Vagina (tissue), 2 donors: Measurements from ENCODE around the gene TFPI. TPM values are rescaled to one million over a fixed set of nuclear protein-coding genes. Genes with fewer than 3 reads are reported as not detected.

Experiments
- DNase-seq, 2 donors: peaks; one replicate each; pipeline ENCODE4 v3.0.0-alpha.2; 2017; ENCODE audit errors: extremely low spot score in 2 of 2
- H3K27ac ChIP-seq: fragments of 200-600 bp; sonication (generic); one replicate; pipeline ENCODE4 v1.5.1; 2019
- H3K27me3 ChIP-seq: fragments of 200-600 bp; sonication (generic); one replicate; pipeline ENCODE4 v1.5.1; 2019
- H3K36me3 ChIP-seq, 2 donors: fragments of 200-600 bp; sonication (generic); one replicate each; pipeline ENCODE4 v1.5.1; 2017 to 2019
- H3K4me1 ChIP-seq: fragments of 200-600 bp; sonication (generic); one replicate; pipeline ENCODE4 v1.5.1; 2019
- H3K4me3 ChIP-seq, 2 donors: fragments of 200-600 bp; sonication (generic); 1 replicate in 1 of 2; 2 replicates in 1 of 2; pipeline ENCODE4 v1.5.1; 2016 to 2019
- H3K9me3 ChIP-seq: fragments of 200-600 bp; sonication (generic); one replicate; pipeline ENCODE4 v1.5.1; 2019
- POLR2A ChIP-seq, 2 donors: fragments of 450-650 bp; IDR thresholded peaks; one replicate each; pipeline ENCODE4 v1.6.1; 2017; ENCODE audit warnings: antibody characterized with exemption in 2 of 2, mild to moderate bottlenecking in 2 of 2, moderate library complexity in 2 of 2
- POLR2AphosphoS5 ChIP-seq, 2 donors: sonication (generic); formaldehyde crosslinking; IDR thresholded peaks; one replicate each; pipeline ENCODE4 v1.9.0; 2017; ENCODE audit warnings: antibody characterized with exemption in 2 of 2, mild to moderate bottlenecking in 2 of 2, low read depth in 1 of 2; ENCODE audit not compliant: insufficient read depth in 1 of 2
- intact Hi-C: fragments of 100-400 bp; cut with DNase I; formaldehyde crosslinking; loops from one replicate; pipeline ENCODE4 v1.15.1; 2023
- total RNA-seq: library from RNA; depleted of rRNA; stranded (reverse); fragments of >200 nt; gene quantifications from one replicate; pipeline ENCODE4 v1.2.3, GENCODE V29; 2016
- TF ChIP-seq, protein P1 (sequence below), 3 experiments: fragments of 450-650 bp in 2 of 3; fragments of 200-600 bp in 1 of 3; sonication (generic) in 1 of 3; IDR thresholded peaks; one replicate each; pipeline ENCODE4 v1.5.1; 2017 to 2019; ENCODE audit warnings: antibody characterized with exemption in 3 of 3, mild to moderate bottlenecking in 2 of 3, moderate library complexity in 2 of 3

TFPI gene
- total RNA-seq, 1 donor from 2014 or later, result 68.8 TPM

GRCh38 chr2:187447336-187447735, 106.9 kb downstream of the TFPI start:
- H3K4me1 ChIP-seq, result no peaks in the 10 kb centered on the region
- peak overlapping the region; percentile 56 for H3K27ac ChIP-seq
- TF ChIP-seq POLR2A (IDR thresholded peaks at IDR 0.05) (no peak), POLR2AphosphoS5 (IDR thresholded peaks at IDR 0.05; ENCODE audit: insufficient read depth in 1 of 2, low read depth in 1 of 2) (no peak)
- TF ChIP-seq, protein P1, sequence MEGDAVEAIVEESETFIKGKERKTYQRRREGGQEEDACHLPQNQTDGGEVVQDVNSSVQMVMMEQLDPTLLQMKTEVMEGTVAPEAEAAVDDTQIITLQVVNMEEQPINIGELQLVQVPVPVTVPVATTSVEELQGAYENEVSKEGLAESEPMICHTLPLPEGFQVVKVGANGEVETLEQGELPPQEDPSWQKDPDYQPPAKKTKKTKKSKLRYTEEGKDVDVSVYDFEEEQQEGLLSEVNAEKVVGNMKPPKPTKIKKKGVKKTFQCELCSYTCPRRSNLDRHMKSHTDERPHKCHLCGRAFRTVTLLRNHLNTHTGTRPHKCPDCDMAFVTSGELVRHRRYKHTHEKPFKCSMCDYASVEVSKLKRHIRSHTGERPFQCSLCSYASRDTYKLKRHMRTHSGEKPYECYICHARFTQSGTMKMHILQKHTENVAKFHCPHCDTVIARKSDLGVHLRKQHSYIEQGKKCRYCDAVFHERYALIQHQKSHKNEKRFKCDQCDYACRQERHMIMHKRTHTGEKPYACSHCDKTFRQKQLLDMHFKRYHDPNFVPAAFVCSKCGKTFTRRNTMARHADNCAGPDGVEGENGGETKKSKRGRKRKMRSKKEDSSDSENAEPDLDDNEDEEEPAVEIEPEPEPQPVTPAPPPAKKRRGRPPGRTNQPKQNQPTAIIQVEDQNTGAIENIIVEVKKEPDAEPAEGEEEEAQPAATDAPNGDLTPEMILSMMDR (IDR thresholded peaks at IDR 0.05), result no peak
- H3K27me3 ChIP-seq, result no peaks in the 10 kb centered on the region
- peak overlapping the region; percentile 36 to 39 for H3K4me3 ChIP-seq
- H3K9me3 ChIP-seq, result no peaks in the 10 kb centered on the region
- H3K36me3 ChIP-seq, result no peaks in the 10 kb centered on the region
- DNase-seq, result no peak
- intact Hi-C loops, result no loop called here

DNA sequence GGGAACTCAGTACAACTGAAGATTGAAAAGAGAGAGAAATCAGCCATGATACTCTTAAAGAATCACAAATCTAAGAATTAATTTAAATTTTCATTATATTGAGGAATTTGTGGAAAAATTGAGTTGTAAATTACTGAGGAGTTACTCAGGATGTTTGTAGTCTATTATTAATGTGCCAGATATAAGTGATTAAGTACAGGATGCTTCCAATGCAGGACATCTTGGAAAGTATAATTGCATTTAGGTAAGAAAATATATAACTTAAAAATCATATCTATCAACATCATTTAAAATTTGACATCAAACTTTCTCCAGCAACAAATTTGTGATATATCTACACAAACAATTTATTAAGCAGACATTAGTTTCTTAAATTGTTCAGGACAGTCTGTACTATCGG, 107.5 kb downstream of the TFPI start:
- Histone ChIP-seq H3K36me3 (no peaks in the 10 kb centered on the region), H3K4me3 (peak overlapping the region in 1 of 2 donors; percentile 39), H3K4me1 (no peaks in the 10 kb centered on the region), H3K9me3 (no peaks in the 10 kb centered on the region), H3K27ac (peak overlapping the region; percentile 56), H3K27me3 (no peaks in the 10 kb centered on the region)
- no peak for DNase-seq
- intact Hi-C loops, result no loop called here
- TF ChIP-seq POLR2A (IDR thresholded peaks at IDR 0.05) (no peak), POLR2AphosphoS5 (IDR thresholded peaks at IDR 0.05; ENCODE audit: insufficient read depth in 1 of 2, low read depth in 1 of 2) (no peak)

DNA sequence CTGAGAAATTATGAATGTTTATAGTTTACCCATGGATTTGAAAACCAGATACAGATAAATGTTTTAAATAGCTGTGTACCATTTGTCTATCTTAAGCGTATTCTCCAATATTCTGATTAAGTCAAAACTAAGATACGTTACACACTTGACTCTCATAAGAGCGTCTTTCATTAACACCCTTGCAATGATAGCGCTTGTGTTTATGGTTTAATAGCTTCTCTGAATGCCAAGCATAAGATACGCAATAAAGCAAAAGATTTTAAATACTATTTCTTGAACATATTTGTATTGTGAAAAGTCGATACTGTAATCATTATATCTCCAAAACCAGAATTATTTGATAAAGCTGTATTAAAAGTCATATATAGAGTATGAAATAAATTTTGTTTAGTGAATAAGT, 109.2 kb downstream of the TFPI start:
- no peaks in the 10 kb centered on the region for H3K9me3 ChIP-seq
- TF ChIP-seq, protein P1 (IDR thresholded peaks at IDR 0.05), result no peak
- no peak for TF ChIP-seq POLR2A (IDR thresholded peaks at IDR 0.05)
- no peak for TF ChIP-seq POLR2AphosphoS5 (IDR thresholded peaks at IDR 0.05; ENCODE audit: insufficient read depth in 1 of 2, low read depth in 1 of 2)
- H3K4me1 ChIP-seq, result no peaks in the 10 kb centered on the region
- no peak for DNase-seq
- H3K27me3 ChIP-seq, result no peaks in the 10 kb centered on the region
- H3K27ac ChIP-seq, result no peak overlapping the region
- peak overlapping the region in 1 of 2 donors; percentile 16 for H3K4me3 ChIP-seq
- H3K36me3 ChIP-seq, result no peaks in the 10 kb centered on the region
- intact Hi-C loops, result no loop called here

DNA sequence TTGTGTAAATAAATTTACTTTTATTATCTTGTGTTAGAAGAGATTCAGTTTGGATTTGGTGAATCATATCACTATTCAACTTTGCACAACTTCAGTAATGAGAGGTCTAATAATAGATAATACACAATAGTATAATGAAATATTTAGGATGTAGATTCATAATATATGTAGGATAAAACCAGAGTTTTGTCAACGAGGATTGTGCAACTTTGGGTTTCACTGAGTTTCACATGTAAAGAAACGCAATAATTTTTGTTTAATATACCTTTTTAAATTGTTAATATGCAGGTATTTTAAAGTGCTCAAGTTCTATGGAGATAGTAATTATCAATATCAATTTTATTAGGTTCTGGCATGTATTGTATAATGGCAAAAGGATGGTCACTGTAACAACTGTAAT, 111.5 kb downstream of the TFPI start:
- H3K27me3 ChIP-seq, result no peaks in the 10 kb centered on the region
- intact Hi-C loops, result no loop called here
- no peaks in the 10 kb centered on the region for H3K36me3 ChIP-seq
- no peaks in the 10 kb centered on the region for H3K4me1 ChIP-seq
- no peak overlapping the region for H3K27ac ChIP-seq
- TF ChIP-seq, protein P1 (IDR thresholded peaks at IDR 0.05), result no peak
- TF ChIP-seq POLR2AphosphoS5 (IDR thresholded peaks at IDR 0.05; ENCODE audit: insufficient read depth in 1 of 2, low read depth in 1 of 2), result no peak
- TF ChIP-seq POLR2A (IDR thresholded peaks at IDR 0.05), result no peak
- DNase-seq, result no peak
- no peak overlapping the region for H3K4me3 ChIP-seq
- H3K9me3 ChIP-seq, result no peaks in the 10 kb centered on the region

DNA sequence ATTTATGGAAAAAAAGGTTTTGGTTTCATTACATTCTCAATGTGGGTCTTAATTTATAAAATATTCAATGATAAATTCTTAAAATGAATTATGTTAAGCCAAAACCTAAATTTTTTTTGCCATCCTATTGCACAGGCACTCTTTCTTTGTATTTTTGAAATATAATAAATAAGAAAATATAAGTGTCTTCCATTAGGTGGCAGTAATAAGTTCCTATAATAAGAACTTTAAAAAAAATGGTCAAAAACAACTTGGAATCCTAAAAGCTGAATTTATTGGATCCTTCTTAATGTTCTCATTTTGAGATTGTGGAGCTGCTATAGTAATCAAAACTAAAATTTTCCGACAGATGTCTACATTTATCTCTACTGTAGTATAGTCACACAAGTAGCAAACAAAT, 111.9 kb downstream of the TFPI start:
- Histone ChIP-seq H3K9me3 (no peaks in the 10 kb centered on the region), H3K36me3 (no peaks in the 10 kb centered on the region), H3K27ac (no peak overlapping the region), H3K4me3 (no peak overlapping the region), H3K4me1 (no peaks in the 10 kb centered on the region), H3K27me3 (no peaks in the 10 kb centered on the region)
- intact Hi-C loops, result no loop called here
- no peak for DNase-seq
- TF ChIP-seq POLR2A (IDR thresholded peaks at IDR 0.05) (no peak), POLR2AphosphoS5 (IDR thresholded peaks at IDR 0.05; ENCODE audit: insufficient read depth in 1 of 2, low read depth in 1 of 2) (no peak)
- TF ChIP-seq, protein P1 (IDR thresholded peaks at IDR 0.05), result no peak
